CMK (cell line): Measurements from ENCODE around the gene THAP5.

Source experiments
- DNase-seq: peaks from one replicate; pipeline ENCODE4 v3.0.0-alpha.2; 2010; ENCODE audit warnings: low read depth

The THAP5 gene

DNA sequence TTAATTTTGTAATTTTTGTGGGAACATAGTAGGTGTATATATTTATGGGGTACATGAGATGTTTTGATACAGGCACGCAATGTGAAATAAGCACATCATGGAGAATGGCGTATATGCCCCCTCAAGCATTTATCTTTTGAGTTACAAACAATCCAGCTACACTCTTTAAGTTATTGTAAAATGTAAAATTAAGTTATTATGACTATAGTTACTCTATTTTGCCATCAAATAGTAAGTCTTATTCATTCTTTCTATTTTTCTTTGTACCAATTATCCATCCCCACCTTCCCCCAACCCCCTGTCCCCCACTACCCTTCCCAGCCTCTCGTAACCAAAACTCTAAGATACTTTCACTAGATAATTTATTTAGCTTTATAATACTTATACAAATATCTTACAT, 35.8 kb downstream of the THAP5 start:
- no peak for DNase-seq

DNA sequence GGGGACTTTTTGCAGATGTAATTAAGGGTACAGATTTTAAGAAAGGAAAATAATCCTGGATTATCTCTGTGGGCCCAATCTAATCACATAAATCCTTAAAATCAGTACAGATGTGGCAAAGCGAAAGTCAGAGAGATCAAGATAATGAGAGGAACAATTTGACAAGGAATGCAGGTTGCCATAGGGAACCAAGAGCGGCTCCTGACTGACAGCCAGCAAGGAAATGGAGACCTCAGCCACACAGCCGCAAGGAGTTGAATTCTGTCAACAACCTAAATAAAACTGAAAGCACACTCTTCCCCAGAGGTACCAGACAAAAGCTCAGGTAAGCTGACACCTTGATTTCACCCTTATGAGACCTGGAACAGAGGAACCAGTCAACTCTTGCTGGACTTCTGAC, 40.2 kb downstream of the THAP5 start:
- no peak for DNase-seq

DNA sequence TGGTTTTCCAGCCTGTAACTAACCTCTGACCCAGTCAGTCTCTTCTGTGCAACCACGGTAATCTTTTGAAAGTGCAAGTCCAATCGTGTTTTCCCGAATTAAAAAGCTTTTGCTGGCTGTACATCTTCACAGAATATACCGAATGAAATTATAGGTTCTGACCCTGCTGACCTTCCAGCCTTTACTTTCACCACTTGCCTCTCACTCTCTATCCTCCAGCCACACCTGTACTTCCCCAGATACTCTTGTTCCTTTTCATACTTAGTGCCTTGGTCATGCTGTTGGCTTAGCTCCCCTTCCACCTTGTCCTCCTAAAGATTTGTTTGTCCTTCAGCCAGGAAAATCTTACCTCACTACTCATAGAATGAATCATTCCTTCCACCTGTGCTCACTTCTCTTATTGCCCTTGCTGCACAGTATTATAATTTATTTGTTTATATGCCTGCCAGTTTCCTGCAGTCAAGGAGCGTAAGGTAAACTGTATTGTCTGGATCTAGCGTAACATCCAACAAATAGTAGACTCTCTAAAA, 41.3 kb downstream of the THAP5 start:
- no peak for DNase-seq

DNA sequence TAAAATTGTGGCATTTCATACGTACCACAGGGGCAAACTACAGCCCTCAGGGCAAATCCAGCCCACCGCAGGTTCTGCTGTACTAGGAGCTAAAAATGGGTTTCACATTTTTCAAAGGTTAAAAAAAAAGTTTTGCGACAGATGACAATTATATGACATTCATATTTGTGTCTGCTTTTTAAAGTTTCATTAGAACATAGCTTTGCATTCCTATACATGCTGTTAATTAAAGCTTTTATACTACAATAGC, 42.8 kb downstream of the THAP5 start:
- DNase-seq: no peak

DNA sequence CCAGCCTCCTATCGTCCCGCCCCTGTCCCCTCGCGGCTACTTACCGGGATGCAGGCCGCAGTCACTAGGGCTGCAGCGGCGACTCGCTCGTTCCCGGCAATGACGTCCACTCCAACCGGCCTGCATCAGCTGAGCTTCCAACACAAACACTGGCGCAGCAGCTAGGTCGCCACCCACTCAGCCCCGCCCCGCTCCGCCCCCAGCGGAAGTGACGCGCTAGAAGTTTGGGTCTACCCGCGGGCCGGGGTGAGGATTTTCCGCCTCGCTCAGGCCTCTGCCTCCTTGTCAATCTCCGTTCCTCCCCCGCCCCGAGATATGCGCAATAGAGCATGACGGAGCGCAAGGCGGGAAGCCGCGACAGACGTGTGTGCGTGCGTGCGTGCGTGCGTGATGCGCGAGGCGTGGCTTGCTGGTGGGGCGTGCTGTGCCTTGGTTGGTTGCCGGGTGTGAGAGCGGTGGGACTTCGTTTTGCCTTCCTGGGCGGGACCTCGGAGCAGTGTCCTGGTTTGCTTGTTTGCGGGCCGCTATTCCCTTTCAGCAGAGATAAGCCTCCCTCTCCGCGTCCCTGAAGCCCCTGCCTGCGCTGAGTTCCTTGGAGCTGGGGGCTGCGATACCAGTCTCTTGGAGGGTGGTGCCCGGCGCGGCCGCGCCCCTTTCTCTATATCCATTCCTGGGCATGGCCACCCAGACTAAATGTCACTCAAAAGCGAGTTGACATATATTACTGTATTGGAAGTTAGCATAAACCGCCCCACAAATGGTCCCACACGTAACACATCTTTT, 43.3 kb downstream of the THAP5 start, which contains the start of gene PNPLA8:
PNPLA8 (minus strand) TSS at position 151 of the 783 bp plus-strand sequence. CDS start 10,644 bp downstream, outside the sequence.
- DNase-seq: peak; percentile 91

DNA sequence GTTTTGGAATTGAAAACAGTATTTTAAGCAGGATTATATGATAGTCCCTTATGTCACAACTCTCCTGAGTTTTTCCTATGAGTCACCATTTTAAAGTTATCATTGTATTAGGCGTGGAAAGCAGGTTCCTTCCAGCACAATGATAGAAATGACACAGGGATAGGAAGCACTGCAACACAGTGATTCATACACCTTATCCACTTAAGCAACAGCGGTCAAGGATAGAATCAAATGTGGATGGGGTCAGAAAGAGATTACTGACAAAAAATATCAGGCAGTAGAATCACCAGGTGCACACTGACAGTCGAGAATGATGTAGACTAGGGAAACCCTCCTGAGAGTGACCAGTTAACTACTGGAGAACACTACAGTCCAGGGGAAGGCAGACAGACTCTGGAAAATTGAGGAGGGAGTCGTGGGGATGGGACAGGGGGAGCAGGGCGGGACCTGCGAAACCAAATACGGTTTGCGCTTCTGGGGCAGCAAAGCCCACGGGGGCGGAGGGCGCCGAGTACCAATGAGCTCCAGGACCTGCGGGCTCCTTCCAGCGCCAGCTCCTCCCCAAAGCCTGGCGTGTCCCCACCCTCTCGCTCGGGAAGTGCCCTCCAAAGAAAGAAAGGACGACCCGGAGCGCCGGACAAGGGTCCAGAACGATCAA, 44.0 kb downstream of the THAP5 start:
- DNase-seq: no peak

DNA sequence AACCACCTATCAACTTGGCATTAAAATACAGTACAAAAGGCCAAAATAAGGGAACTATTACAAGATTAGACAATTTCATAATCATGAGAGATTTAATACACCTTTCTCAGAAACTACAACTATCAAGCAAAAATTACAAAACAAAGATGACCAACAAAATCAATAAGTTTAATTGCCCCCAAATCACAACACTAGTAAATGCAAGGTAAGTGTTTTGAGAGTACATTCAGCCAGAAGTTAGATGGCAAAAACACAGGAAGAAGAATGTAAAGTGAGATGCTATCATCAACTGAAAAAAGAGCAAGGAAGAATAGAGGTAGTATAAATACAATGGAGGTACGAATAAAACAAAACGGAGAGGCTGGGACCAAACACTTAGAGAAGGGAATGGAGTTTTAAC, 46.7 kb downstream of the THAP5 start:
- DNase-seq: no peak

DNA sequence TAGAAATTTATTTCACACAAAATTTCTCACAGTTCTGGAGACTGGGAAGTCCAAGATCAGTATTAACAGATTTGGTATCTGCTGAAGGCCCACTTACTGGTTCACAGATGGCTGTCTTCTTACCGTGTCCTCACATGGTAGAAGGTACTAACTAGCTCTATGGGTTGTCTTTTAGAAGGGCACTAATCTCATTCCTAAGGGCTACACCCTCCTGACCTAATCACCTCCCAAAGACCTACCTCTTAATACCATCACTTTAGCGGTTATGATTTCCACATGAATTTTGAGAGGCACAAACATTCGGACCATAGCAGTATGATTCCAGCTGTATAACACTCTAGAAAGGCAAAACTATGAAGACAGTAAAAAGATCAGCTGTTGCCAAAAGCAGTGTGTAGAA, 51.6 kb downstream of the THAP5 start:
- no peak for DNase-seq

DNA sequence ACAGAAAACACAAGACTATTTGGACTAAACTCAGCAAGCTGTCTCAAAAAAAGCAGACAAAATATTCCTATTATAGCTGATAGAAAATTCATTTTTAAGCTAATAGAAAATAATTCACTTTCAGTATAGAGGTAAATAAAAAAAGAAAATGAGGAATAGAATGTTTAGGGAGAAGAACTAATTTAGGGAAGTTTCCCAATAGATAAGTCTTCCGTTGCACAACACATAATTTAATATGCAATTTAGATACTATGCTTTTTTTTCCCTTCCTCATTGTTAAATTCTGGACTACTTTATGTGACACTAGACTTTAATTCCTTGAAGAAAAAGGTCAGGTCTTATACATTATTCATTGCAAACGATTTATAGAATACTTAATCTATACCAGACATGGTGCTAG, 53.9 kb downstream of the THAP5 start:
- DNase-seq: no peak

DNA sequence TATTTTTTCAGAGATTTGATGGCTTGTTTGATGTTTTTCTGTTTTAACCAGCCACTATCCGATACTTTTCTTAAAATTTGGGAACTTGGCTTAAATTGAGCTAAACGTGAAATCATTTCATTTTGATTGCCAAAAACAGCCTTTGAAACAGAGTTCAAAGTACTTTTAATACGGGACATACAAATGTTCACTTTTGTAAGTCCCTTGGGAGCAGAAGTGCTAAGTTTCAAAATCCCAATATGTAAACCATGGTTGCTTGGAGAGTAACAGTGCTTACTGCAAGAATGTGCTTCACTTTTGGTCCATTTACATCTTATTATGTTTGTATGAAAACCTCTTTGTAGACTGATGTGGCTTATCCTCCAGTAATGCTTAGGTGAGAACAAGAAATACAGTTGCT, 54.5 kb downstream of the THAP5 start:
- no peak for DNase-seq
